WERI-Rb-1 (cell line): Measurements from ENCODE around the gene VAV3.
"Not testable (repeated sequence)": the region's sequence is repeated elsewhere in the genome, so short reads cannot be mapped to it uniquely, and the experiment has no call there.

ENCODE experiments used
- DNase-seq: peaks from one replicate; pipeline ENCODE4 v3.0.0-alpha.2; 2020
- H3K27ac ChIP-seq: fragments of 250-450 bp; sonication (Bioruptor Pico); 2 replicates; pipeline ENCODE4 v1.5.1; 2020; ENCODE audit warnings: mild to moderate bottlenecking, moderate library complexity
- H3K27me3 ChIP-seq: fragments of 250-450 bp; sonication (Bioruptor Pico); 2 replicates; pipeline ENCODE4 v1.5.1; 2021; ENCODE audit warnings: mild to moderate bottlenecking, low read depth, moderate library complexity; ENCODE audit not compliant: insufficient read depth, severe bottlenecking
- H3K36me3 ChIP-seq: fragments of 250-450 bp; sonication (Bioruptor Pico); 2 replicates; pipeline ENCODE4 v1.5.1; 2020; ENCODE audit warnings: mild to moderate bottlenecking, moderate library complexity
- H3K4me3 ChIP-seq: 2 replicates; pipeline ENCODE4 v1.5.1; 2011; ENCODE audit warnings: low read depth, mild to moderate bottlenecking, control low read depth, low read length
- H3K9me3 ChIP-seq: fragments of 250-450 bp; sonication (Bioruptor Pico); 2 replicates; pipeline ENCODE4 v1.5.1; 2021; ENCODE audit warnings: mild to moderate bottlenecking, moderate library complexity; ENCODE audit not compliant: severe bottlenecking
- CTCF ChIP-seq: IDR thresholded peaks from 2 replicates; pipeline ENCODE4 v1.5.1; 2011; ENCODE audit warnings: low read depth, mild to moderate bottlenecking, control low read depth, inconsistent platforms, low read length

Gene VAV3

DNA sequence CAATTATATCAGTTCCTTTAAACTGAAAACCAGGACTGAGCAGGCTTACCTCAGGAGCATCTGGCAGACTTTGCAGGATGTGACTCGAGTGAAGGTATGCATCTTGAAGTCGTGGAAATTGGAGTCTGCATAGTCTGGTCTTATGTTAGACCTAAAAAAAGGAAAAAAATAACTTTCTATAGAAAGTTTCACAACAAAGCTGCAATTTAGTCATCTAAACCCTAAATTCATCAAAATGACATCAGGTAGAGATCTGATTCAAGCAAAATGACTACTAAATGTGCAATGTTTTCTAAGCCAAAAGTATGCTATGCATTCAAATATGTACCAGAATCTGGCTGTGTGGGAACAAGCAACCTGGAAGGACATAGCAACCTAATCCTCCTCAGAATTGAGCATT lies 260.1 kb downstream of the VAV3 start:
- Histone ChIP-seq H3K27ac (no peak overlapping the region), H3K4me3 (no peak overlapping the region), H3K9me3 (no peaks in the 10 kb centered on the region), H3K27me3 (no peaks in the 10 kb centered on the region), H3K36me3 (no peaks in the 10 kb centered on the region)
- TF ChIP-seq CTCF, result no peak
- DNase-seq, result no peak

- H3K27me3 ChIP-seq, result no peaks in the 10 kb centered on the region
- no peaks in the 10 kb centered on the region for H3K36me3 ChIP-seq
Observed at GRCh38 chr1:107702946-107703571, 261.9 kb downstream of the VAV3 start.

GRCh38 chr1:107700651-107701050 lies 264.3 kb downstream of the VAV3 start:
- H3K27ac ChIP-seq, H3K36me3 ChIP-seq: not testable (repeated sequence)

More at GRCh38 chr1:107702946-107703571, 261.9 kb downstream of the VAV3 start:
- no peak overlapping the region for H3K27ac ChIP-seq
- TF ChIP-seq CTCF, result no peak
- no peaks in the 10 kb centered on the region for H3K9me3 ChIP-seq
- no peak overlapping the region for H3K4me3 ChIP-seq
- no peak for DNase-seq

GRCh38 chr1:107698161-107698560 lies 266.8 kb downstream of the VAV3 start:
- H3K36me3 ChIP-seq, result no peaks in the 10 kb centered on the region
- TF ChIP-seq CTCF, result no peak
- DNase-seq, result no peak
- no peaks in the 10 kb centered on the region for H3K9me3 ChIP-seq
- no peak overlapping the region for H3K4me3 ChIP-seq
- H3K27me3 ChIP-seq, result no peaks in the 10 kb centered on the region
- H3K27ac ChIP-seq, result no peak overlapping the region

More at GRCh38 chr1:107700651-107701050, 264.3 kb downstream of the VAV3 start:
- H3K4me3 ChIP-seq, H3K9me3 ChIP-seq, DNase-seq, H3K27me3 ChIP-seq: not testable (repeated sequence)

GRCh38 chr1:107695341-107695740 lies 269.6 kb downstream of the VAV3 start:
- Histone ChIP-seq H3K27me3 (no peaks in the 10 kb centered on the region), H3K9me3 (no peaks in the 10 kb centered on the region), H3K4me3 (no peak overlapping the region), H3K27ac (no peak overlapping the region), H3K36me3 (no peaks in the 10 kb centered on the region)
- TF ChIP-seq CTCF, result no peak
- no peak for DNase-seq

DNA sequence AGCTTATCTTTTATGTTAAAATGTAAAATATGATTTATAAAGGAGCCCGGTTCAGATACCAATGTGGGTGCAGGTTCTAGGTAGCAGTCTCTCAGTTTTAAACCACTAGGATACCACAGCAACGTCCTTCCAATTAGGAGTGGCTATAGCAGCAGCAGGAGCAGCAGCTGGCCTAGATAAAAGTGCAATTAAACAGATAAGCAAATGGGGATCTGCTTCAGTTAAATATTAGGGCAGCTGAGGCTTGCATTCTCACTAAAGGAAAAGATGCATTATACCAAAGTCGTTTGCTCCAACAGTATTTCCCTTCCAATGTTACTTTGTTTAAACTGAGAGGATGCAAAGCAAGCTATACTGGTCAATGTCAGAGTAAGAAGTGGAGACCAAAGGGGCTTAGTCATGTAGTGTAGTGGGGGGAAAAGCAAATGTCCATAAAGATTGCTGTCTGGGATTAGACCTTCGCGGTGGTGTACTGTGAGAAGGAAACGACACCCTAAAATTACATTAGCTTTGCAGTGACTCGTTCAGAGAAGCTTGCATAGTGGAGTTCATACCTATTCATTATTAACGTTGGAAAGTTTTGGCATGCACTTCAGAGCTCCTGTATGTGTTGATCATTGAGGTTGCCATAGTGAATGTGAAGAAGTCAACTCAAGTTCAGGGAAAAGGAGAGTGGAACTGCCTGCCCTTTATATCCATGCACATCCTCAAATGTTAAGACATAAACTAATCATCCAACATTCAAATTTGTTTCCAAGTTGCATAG lies 272.2 kb downstream of the VAV3 start:
- Histone ChIP-seq H3K36me3 (no peaks in the 10 kb centered on the region), H3K27ac (no peak overlapping the region)

More for the DNA sequence above, 272.2 kb downstream of the VAV3 start:
- Histone ChIP-seq H3K4me3 (no peak overlapping the region), H3K9me3 (no peaks in the 10 kb centered on the region), H3K27me3 (no peaks in the 10 kb centered on the region)
- DNase-seq, result no peak
- TF ChIP-seq CTCF, result no peak
